CD4-positive, alpha-beta T cell treated with Interleukin-4 for 1 hour (primary cell): ENCODE results near the gene CDH15.

ENCODE experiments used
- DNase-seq, 2 donors: peaks; one replicate each; pipeline ENCODE4 v3.0.0-alpha.2; 2020 to 2022

The CDH15 gene

GRCh38 chr16:89201439-89202377 is 30.2 kb downstream of the CDH15 start:
- DNase-seq: peak; percentile 82 to 86

- DNase-seq: no peak
Observed at GRCh38 chr16:89202422-89203215, 31.1 kb downstream of the CDH15 start.

GRCh38 chr16:89207993-89208392 is 36.4 kb downstream of the CDH15 start:
- no peak for DNase-seq

GRCh38 chr16:89209522-89210044 is 38.0 kb downstream of the CDH15 start:
- DNase-seq: no peak

GRCh38 chr16:89210165-89210903 is 38.8 kb downstream of the CDH15 start:
- no peak for DNase-seq

GRCh38 chr16:89210904-89211515 is 39.5 kb downstream of the CDH15 start:
- DNase-seq: no peak

- peak; percentile 83 to 85 for DNase-seq
Observed at GRCh38 chr16:89216315-89217137, 45.0 kb downstream of the CDH15 start.

- no peak for DNase-seq
Observed at GRCh38 chr16:89217138-89217387, 45.5 kb downstream of the CDH15 start.

GRCh38 chr16:89217388-89218191 is 46.0 kb downstream of the CDH15 start, which contains the start of gene ZNF778:
ZNF778 (plus strand) TSS chr16:89217703; CDS start chr16:89221128, 3,425 bp downstream.
- DNase-seq: peak; percentile 84

- DNase-seq: no peak
Observed at GRCh38 chr16:89219365-89219764, 47.8 kb downstream of the CDH15 start.

GRCh38 chr16:89221604-89222003 is 50.1 kb downstream of the CDH15 start:
- no peak for DNase-seq

GRCh38 chr16:89222931-89223330 is 51.4 kb downstream of the CDH15 start:
- DNase-seq: no peak

GRCh38 chr16:89224665-89225064 is 53.1 kb downstream of the CDH15 start:
- no peak for DNase-seq

- no peak for DNase-seq
Observed at GRCh38 chr16:89230255-89230654, 58.7 kb downstream of the CDH15 start.

- DNase-seq: no peak
Observed at GRCh38 chr16:89232107-89232506, 60.6 kb downstream of the CDH15 start.

- no peak for DNase-seq
Observed at GRCh38 chr16:89233678-89234490, 62.3 kb downstream of the CDH15 start.

GRCh38 chr16:89237733-89238132 is 66.2 kb downstream of the CDH15 start:
- DNase-seq: no peak

- DNase-seq: peak; percentile 88 to 90
Observed at GRCh38 chr16:89241187-89242007, 69.8 kb downstream of the CDH15 start.

- DNase-seq: no peak
Observed at GRCh38 chr16:89242795-89243200, 71.2 kb downstream of the CDH15 start.
